GM23338 (cell line): ENCODE data around the gene VPS41.

Experiments used
- CREB1 ChIP-seq: fragments of 250-450 bp; sonication (Bioruptor Pico); IDR thresholded peaks from 2 replicates; pipeline ENCODE4 v1.5.0; 2020; ENCODE audit warnings: low read depth, mild to moderate bottlenecking, moderate library complexity
- CTCF ChIP-seq, 2 experiments: fragments of 200-600 bp in 1 of 2; sonication (generic) in 1 of 2; conservative IDR thresholded peaks; 2 replicates each; pipeline versions ENCODE4 v1.5.1 to v1.6.1; 2016 to 2017; ENCODE audit warnings: antibody characterized with exemption in 2 of 2, low read depth in 2 of 2, mild to moderate bottlenecking in 2 of 2, moderate library complexity in 1 of 2
- ETS1 ChIP-seq: IDR thresholded peaks from 2 replicates; pipeline ENCODE4 v1.6.1; 2016; ENCODE audit warnings: antibody characterized with exemption
- EZH2 ChIP-seq: fragments of 200-600 bp; sonication (generic); IDR thresholded peaks from one replicate; pipeline ENCODE4 v1.8.0; 2017; ENCODE audit warnings: antibody characterized with exemption, mild to moderate bottlenecking, low read depth; ENCODE audit not compliant: unreplicated experiment
- EZH2phosphoT487 ChIP-seq: fragments of 200-600 bp; sonication (generic); IDR thresholded peaks from one replicate; pipeline ENCODE4 v1.8.1; 2018; ENCODE audit warnings: antibody characterized with exemption; ENCODE audit not compliant: unreplicated experiment
- JUNB ChIP-seq: IDR thresholded peaks from one replicate; pipeline ENCODE4 v1.6.1; 2016; ENCODE audit warnings: antibody characterized with exemption; ENCODE audit not compliant: unreplicated experiment
- NANOG ChIP-seq: IDR thresholded peaks from 2 replicates; pipeline ENCODE4 v1.6.1; 2016; ENCODE audit warnings: antibody characterized with exemption, borderline replicate concordance
- POLR2AphosphoS5 ChIP-seq: IDR thresholded peaks from 2 replicates; pipeline ENCODE4 v1.6.1; 2016; ENCODE audit warnings: antibody characterized with exemption, low read depth
- REST ChIP-seq: IDR thresholded peaks from one replicate; pipeline ENCODE4 v1.6.1; 2018; ENCODE audit warnings: antibody characterized with exemption; ENCODE audit not compliant: unreplicated experiment
- ZNF114 ChIP-seq: fragments of 250-450 bp; sonication (Bioruptor Pico); IDR thresholded peaks from 2 replicates; pipeline ENCODE4 v1.5.0; 2020; ENCODE audit warnings: mild to moderate bottlenecking, moderate library complexity

GRCh38 chr7:38702002-38702535 is 206.9 kb downstream of the VPS41 start:
- TF ChIP-seq CTCF (conservative IDR thresholded peaks at IDR 0.05; ENCODE audit: low read depth in 2 of 2) (no peak), CREB1 (CRISPR knock-in tag) (no peak), EZH2 (no peak), POLR2AphosphoS5 (no peak), JUNB (no peak), REST (no peak), EZH2phosphoT487 (no peak), ZNF114 (CRISPR knock-in tag) (no peak), ETS1 (no peak), NANOG (no peak)
